Osteocyte (in vitro differentiated cells): ENCODE data around the gene MOB3B. TPM values are rescaled to one million over a fixed set of nuclear protein-coding genes. Genes with fewer than 3 reads are reported as not detected.
A peak's percentile ranks its signal among the peaks of the same experiment; 100 is the strongest.

Source experiments
- DNase-seq: peaks from one replicate; pipeline ENCODE4 v3.0.0; 2021; ENCODE audit warnings: mixed read lengths; ENCODE audit not compliant: unreplicated experiment; ENCODE audit errors: extremely low spot score
- H3K27ac Mint-ChIP-seq: one replicate; pipeline ENCODE4 v1.8.0; 2021; ENCODE audit warnings: mild to moderate bottlenecking, mixed read lengths; ENCODE audit not compliant: unreplicated experiment
- H3K27me3 Mint-ChIP-seq: one replicate; pipeline ENCODE4 v1.8.0; 2021; ENCODE audit warnings: mixed read lengths; ENCODE audit not compliant: unreplicated experiment
- H3K36me3 Mint-ChIP-seq: one replicate; pipeline ENCODE4 v1.8.0; 2021; ENCODE audit warnings: mixed read lengths; ENCODE audit not compliant: unreplicated experiment
- H3K4me1 Mint-ChIP-seq: one replicate; pipeline ENCODE4 v1.8.0; 2021; ENCODE audit warnings: mixed read lengths; ENCODE audit not compliant: unreplicated experiment
- H3K4me3 Mint-ChIP-seq: one replicate; pipeline ENCODE4 v1.8.0; 2021; ENCODE audit warnings: mild to moderate bottlenecking, moderate library complexity, mixed read lengths; ENCODE audit not compliant: unreplicated experiment
- H3K9me3 Mint-ChIP-seq: one replicate; pipeline ENCODE4 v1.8.0; 2021; ENCODE audit warnings: mixed read lengths; ENCODE audit not compliant: unreplicated experiment
- CTCF ChIP-seq: fragments of 200-600 bp; sonication (generic); IDR thresholded peaks from 2 replicates; pipeline ENCODE4 v1.5.0; 2021; ENCODE audit warnings: antibody characterized with exemption, mild to moderate bottlenecking, moderate library complexity
- total RNA-seq: library from RNA; stranded (reverse); gene quantifications from 2 replicates; pipeline ENCODE4 v1.2.1, GENCODE V29; 2021

MOB3B gene
- total RNA-seq, 1 donor from 2014 or later = 7.6 TPM

- Mint-ChIP-seq H3K4me1 (no peaks in the 10 kb centered on the region), H3K27ac (no peak overlapping the region), H3K9me3 (no peaks in the 10 kb centered on the region), H3K36me3 (peaks cover 22% of the 10 kb centered on the region), H3K4me3 (no peak overlapping the region), H3K27me3 (no peaks in the 10 kb centered on the region)
- DNase-seq = no peak
- no peak for TF ChIP-seq CTCF
Measured at GRCh38 chr9:27556470-27556869, 26.9 kb upstream of the MOB3B start.

- no peak overlapping the region for H3K4me3 Mint-ChIP-seq
- TF ChIP-seq CTCF = no peak
- no peaks in the 10 kb centered on the region for H3K9me3 Mint-ChIP-seq
- no peaks in the 10 kb centered on the region for H3K4me1 Mint-ChIP-seq
- H3K27me3 Mint-ChIP-seq = no peaks in the 10 kb centered on the region
- peaks cover 20% of the 10 kb centered on the region for H3K36me3 Mint-ChIP-seq
- DNase-seq = no peak
- no peak overlapping the region for H3K27ac Mint-ChIP-seq
Measured at GRCh38 chr9:27554712-27555111, 25.1 kb upstream of the MOB3B start.

GRCh38 chr9:27549196-27549755, 19.7 kb upstream of the MOB3B start:
- no peak for TF ChIP-seq CTCF
- Mint-ChIP-seq H3K4me1 (no peaks in the 10 kb centered on the region), H3K36me3 (peaks cover 17% of the 10 kb centered on the region), H3K4me3 (no peak overlapping the region), H3K9me3 (no peaks in the 10 kb centered on the region), H3K27me3 (no peaks in the 10 kb centered on the region), H3K27ac (no peak overlapping the region)
- no peak for DNase-seq

- peaks cover 3% of the 10 kb centered on the region for H3K4me1 Mint-ChIP-seq
- DNase-seq = no peak
- H3K36me3 Mint-ChIP-seq = peaks cover 9% of the 10 kb centered on the region
- no peaks in the 10 kb centered on the region for H3K9me3 Mint-ChIP-seq
- peak; percentile 66 for TF ChIP-seq CTCF
- no peaks in the 10 kb centered on the region for H3K27me3 Mint-ChIP-seq
- H3K27ac Mint-ChIP-seq = no peak overlapping the region
- no peak overlapping the region for H3K4me3 Mint-ChIP-seq
Measured at GRCh38 chr9:27548055-27548741, 18.6 kb upstream of the MOB3B start.

GRCh38 chr9:27545471-27545870, 15.9 kb upstream of the MOB3B start:
- Mint-ChIP-seq H3K4me3 (no peak overlapping the region), H3K9me3 (no peaks in the 10 kb centered on the region), H3K27me3 (no peaks in the 10 kb centered on the region), H3K36me3 (peaks cover 2% of the 10 kb centered on the region), H3K4me1 (peaks cover 28% of the 10 kb centered on the region), H3K27ac (no peak overlapping the region)
- no peak for TF ChIP-seq CTCF
- no peak for DNase-seq
